Mucosa of gallbladder (tissue), 1 donor: Measurements from ENCODE around the gene FAHD1. TPM values are rescaled to one million over a fixed set of nuclear protein-coding genes. Genes with fewer than 3 reads are reported as not detected.
"Not testable (repeated sequence)": the region's sequence is repeated elsewhere in the genome, so short reads cannot be mapped to it uniquely, and the experiment has no call there.

ENCODE experiments used
- DNase-seq: peaks from one replicate; pipeline ENCODE4 v3.0.0-alpha.2; 2020; ENCODE audit warnings: low spot score
- total RNA-seq: library from RNA; stranded (reverse); gene quantifications from one replicate; pipeline ENCODE4 v1.2.1, GENCODE V29; 2021
- donor health status: DM: no; HTN: no; CAD: no.

FAHD1 gene
- total RNA-seq, 1 donor from 2014 or later = 49.6 TPM

DNA sequence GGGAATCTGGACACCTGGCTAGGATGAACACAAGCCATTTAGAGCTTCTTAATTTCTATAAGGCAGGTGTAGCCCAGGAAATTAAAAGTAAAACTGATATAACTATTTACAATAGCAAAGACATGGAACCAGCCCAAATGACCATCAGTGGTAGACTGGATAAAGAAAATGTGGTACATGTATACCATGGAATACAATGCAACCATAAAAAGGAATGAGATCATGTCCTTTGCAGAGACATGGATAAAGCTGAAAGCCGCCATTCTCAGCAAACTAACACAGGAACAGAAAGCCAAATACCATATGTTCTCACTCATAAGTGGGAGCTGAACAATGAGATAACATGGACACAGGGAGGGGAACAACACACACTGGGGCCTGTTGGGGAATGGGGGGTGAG, 19.4 kb downstream of the FAHD1 start:
- DNase-seq = no peak

DNA sequence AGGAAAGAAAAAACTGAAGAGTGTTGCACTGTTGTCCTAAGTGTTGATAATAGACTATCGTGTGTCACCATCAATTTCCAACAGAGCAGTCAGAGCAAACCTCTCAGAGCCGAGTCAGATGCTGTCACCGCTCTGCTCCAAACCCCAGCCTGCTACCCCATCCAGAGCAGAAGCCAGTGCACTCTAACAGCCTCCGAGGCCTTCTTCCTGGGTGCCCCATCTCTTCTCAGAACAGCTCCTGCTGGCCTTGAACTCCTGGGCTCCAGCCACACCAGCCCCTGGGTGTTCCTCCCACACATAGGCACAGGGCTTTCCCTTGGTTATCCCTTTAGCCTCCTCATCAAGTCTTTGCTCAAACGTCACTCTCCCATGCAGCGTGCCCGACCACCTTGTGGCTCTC, 24.0 kb downstream of the FAHD1 start:
- DNase-seq = no peak

DNA sequence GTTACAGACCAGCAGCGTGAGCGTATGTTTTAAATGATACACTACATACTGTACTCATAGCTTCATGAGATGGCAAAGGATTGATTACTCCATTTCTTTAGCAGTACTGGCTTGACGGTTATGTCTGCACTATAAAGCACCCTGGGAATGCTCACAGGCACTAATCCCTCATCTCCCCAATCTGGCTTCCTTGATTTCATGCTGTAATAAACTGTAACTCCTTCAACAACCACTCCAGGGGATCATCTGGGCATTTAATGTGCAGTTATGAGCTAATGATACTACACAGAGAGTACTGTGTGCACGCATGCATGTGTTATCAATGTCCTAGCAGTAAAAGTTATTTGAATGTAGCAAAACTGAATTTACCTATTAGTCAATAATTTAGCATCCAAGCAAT, 24.8 kb downstream of the FAHD1 start:
- DNase-seq = no peak

DNA sequence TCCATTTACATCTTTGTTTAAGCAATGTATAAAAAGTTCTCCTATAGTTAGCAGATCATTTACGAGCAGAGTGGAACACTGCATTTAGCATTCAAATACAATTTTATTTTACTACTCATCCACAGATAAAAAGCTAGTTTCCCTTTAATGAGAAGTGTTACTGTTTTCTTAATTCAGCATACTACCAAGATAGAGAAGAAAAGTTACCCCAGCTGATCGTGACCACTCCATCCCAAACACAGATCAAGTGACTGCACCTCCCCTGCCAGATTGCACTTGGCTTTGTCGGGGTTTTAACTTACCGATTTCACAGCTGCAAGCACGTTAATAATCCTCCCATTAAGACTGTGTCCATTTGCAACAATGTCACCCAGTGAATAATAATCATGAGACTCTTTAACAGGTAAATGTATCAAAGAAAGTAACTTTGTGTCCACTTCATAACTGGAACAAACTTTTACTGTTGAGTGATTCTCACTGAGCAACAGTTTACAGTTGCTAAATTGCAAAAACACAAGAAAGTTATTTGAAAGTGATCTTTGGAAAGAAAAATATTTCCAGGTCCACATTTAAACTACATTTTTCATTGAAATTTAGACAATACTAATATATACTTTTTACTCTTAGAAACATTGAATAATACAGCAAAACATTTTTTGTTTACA, 30.6 kb downstream of the FAHD1 start:
- no peak for DNase-seq

DNA sequence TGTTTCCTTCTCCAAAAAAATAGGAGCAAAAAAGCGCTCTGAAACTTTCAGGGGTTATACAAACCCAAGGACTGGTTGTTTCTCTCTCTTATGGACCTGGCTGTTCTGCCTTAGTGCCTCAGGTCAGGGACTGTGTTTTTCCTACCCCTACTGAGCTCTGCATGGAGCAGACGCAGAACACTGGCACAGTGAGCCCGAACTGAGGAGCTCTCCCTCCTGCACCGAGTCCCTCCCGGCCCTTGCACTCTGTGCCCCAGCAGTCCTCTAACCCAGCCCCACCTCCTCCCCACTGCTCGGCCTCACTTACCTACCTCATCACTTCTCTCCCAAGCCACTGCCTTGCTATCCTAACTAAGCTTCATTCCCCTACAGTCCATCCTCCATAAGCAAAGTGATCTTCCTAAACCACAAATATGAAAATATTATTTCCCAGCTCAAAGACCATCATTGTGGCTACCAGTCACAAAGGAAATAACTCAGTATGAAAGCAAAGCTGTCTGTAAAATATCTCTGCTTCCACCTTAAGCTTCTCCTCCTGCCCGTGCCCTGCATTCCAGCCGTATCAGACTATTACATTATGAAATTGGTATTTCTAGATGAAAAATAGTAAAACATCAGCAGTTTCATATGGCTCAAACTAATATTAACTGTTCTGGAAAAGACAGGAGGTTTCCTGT, 31.3 kb downstream of the FAHD1 start:
- DNase-seq = no peak

DNA sequence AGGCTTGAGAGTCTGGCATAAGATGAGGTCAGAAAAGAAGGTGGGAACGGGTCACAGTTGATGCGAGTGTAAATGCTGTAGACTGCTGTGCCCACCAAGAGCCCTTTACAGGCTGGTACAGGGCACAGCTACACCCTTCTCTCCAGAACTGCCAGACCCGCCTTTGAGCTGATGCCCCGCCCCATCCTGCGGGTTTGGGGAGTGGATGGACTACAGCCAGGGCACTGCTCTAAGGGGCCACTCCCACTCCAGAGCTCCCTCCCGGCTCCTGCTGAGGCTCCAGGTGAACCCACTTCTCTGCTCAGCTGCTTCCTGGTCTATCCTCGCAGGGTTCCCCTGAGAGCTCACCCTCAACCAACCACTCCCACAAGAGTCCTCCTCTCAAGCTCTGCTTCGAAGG, 32.6 kb downstream of the FAHD1 start:
- no peak for DNase-seq

DNA sequence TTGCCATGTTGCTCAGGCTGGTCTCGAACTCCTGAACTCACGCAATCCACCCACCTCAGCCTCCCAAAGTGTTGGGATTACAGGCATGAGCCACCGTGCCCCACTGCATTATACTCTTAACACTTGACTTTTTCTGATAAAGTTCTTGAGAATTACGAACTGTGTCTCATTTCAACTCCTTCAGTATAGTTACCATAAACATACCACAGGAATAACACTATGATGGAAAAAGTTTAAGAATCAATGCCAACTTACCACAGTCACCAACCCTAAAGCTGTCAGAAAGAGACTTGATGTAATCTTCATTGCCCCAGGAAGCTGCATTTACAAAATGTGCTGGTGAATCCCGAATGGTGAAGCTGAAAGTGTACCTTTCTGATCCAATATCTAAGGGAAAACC, 34.7 kb downstream of the FAHD1 start:
- no peak for DNase-seq

DNA sequence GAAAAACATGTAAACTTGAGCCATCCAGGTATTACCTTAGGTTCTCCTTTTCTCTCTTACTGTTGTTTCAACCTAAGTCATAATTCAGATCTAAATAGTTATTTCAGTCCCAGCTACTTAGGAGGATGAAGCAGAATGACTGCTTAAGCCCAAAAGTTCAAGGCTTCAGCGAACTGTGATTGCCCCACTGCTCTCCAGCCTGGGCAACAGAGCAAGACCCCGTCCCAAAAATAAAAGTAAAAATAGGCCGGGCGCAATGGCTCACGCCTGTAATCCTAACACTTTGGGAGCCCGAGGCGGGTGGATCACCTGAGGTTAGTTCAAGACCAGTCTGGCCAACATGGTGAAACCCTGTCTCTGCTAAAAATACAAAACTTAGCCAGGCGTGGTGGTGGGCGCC, 35.4 kb downstream of the FAHD1 start:
- no peak for DNase-seq

DNA sequence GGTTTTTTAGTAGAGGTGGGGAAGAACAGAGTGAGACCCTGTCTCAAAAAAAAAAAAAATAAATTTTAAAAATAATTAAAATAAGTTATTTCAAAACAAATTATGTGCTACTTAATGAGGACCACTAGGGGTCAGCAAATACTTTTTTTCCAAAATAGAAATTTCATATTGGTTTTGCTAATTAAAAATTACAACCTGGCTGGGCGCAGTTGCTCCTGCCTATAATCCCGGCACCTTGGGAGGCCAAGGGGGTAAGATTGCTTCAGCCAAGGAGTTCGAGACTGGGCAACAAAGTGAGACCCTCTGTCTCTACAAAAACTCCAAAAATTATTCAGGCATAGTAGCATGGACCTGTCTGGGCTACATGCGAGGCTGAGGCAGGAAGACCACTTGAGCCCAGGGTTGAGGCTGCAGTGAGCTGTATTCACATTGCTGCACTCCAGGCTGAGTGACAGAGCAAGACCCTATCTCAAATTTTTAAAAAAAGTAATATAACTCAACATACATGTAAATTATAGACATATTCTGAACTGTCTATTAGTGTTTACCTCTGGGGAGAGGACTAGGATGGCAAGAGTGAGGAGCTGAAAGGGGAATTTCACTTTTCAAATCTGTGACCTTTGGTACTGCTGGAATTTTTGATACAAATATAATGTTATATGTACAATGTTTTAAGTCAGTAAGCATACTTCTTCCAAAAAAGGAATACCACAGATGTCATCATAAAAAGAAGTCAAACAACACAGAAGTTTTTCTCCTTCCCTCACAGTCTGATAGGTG, 36.9 kb downstream of the FAHD1 start:
- DNase-seq = no peak

DNA sequence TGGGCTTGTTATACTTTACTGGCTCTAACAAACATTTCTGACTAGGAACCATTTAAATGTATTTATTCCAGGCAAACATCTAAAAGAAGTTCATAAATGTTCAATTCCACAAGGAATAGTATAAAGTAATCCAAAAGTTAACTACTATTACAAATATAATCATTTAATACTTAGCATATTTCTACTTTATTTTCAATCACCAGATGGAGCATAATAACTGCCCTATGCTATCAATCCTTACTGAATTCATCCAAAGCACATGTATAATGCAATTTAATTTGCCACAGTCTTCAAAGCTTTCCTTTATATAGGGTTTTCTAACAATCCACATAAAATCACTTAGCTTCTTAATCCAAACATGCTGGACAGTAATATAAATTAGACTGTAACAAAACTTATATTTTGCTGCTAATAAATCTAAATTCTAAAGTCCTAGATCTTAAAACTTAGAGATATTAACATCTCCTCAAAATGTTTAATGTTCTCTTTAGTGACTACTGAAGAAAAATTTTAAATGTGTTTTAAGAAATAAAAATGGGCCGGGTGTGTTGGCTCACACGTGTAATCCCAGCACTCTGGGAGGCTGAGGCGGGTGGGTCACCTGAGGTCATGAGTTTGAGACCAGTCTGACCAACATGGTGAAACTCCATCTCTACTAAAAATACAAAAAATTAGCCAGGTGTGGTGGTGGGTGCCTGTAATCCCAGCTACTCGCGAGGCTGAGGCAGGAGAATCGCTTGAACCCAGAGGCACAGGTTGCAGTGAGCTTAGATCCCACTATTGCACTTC, 39.1 kb downstream of the FAHD1 start:
- no peak for DNase-seq

DNA sequence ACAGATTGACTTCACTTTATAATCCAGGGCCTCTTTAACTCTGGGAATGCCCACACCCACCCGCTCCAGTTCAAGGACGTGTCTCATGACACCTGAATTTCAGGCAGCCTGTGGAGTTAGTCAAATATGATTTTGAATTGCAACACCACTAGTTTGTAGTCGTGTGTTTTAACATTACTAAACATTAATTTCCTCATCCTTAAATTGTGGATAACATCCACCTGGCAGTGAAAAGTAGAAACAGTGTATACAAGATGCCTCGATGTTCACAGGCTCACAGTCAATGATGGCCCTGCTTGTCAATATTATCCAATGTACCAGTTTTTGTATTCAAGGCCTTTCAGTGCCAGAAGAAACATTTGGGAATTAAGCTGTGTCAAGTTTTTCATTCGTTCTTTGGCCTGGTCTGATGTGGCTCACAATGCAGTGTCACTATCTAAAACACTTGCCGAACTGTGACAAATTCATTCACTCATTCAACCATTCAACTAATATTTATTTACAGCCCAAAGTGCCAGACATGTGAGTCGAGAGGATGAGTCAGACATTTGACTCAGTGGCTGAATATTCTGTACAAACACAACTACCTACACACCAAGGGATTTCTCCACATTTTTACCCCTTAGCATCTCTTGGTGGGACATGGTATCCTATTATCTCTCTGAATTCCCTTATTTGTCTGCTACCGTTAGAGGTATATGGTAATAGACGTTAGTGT, 43.5 kb downstream of the FAHD1 start:
- no peak for DNase-seq

DNA sequence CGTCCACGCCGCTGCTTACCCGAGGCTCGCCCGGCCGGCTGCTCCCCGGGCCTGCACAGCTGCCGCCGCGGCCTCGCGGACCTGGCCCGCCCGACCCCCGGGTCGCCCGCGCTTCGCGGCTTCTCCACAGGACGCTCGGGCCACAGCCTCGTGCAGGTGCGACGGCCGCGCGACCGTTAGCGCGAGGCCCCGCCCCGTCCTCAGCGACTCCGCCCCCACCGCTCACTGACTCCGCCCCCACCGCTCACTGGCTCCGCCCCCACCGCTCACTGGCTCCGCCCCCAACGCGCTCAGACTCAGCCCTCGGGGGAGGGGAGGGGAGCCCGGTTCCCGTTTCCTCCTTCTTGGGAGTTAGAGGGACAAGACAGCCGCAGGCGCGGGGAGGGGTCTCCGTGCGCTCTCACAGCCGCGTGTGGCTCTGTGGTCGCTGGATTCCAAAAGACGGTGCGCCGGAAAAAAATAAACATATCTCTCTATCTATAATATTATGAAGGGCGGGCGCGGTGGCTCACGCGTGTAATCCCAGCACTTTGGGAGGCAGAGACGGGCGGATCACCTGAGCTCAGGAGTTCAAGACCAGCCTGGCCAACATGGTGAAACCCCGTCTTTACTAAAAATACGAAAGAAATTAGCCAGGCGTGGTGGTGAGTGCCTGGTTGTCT, 45.1 kb downstream of the FAHD1 start, which contains the start of gene MEIOB:
MEIOB (minus strand) TSS at position 191 of the 662 bp plus-strand sequence. CDS start 3,989 bp downstream, outside the sequence.
- no peak for DNase-seq

DNA sequence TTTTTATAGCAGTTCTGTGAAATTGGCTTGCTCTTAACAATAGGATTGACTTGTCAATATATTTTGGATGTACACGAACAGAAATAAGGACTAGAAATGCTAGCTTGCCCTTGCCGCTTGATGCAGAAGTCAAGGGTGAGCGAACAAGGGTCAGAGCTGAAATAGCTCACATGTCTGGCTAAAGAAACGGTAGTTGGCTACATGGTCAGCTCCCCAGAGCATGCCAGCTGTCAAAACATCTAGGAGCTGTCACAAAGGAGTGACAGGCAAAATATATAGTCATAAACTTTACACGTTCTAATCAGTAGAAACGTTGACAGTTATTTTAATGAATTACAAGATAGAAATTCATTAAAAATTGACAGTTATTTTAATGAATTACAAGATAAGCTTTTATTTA, 47.8 kb downstream of the FAHD1 start:
- no peak for DNase-seq

DNA sequence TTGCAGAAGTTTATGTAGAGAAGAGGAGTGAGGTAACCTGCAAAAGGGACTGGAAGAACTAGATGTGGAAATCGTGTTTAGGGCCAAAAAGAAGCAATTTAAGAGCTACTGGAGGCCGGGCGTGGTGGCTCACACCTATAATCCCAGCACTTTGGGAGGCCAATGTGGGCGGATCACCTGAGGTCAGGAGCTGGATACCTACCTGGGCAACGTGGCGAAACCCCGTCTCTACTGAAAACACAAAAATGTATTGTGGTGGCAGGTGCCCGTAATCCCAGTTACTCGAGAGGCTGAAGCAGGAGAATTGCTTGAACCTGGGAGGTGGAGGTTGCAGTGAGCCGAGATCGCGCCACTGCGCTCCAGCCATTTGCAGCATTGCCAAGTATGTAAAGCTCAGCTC, 49.1 kb downstream of the FAHD1 start:
- not testable (repeated sequence) for DNase-seq

DNA sequence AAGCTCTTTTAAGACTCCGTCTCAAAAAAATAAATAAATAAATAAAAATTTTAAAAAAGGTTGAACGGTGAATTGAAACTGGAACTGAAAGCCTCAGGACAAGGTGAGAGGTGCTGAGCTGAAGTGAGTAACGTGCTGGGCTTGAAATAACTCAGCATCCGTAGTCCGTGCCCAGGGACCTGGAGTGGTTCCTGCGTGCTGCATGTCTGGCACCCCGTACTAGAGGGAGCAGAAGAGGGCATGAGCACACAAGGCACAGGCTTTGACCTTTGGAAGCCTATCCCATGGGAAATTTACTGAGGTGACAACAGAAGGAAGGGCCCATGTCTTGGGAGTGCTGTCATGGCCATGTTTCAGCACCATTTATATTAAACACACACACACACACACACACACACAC, 49.5 kb downstream of the FAHD1 start:
- DNase-seq = no peak

DNA sequence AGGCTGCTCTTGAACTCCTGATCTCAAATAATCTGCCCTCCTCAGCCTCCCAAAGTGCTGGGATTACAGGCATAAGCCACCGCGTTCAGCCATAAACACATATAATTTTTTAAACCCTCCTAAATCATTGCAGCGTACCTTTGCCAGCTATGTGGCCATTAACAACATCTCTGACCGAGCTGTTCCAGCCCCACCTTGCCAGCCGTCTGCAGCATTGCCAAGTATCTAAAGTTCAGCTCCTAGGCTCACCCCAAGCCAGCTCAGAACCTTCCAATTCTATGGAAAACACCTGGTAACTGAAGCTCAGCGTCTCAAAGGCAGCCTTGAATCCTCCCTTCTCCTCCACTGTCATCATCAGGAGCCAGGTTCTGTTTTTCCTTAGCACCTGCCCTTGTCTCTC, 50.1 kb downstream of the FAHD1 start:
- DNase-seq = no peak

DNA sequence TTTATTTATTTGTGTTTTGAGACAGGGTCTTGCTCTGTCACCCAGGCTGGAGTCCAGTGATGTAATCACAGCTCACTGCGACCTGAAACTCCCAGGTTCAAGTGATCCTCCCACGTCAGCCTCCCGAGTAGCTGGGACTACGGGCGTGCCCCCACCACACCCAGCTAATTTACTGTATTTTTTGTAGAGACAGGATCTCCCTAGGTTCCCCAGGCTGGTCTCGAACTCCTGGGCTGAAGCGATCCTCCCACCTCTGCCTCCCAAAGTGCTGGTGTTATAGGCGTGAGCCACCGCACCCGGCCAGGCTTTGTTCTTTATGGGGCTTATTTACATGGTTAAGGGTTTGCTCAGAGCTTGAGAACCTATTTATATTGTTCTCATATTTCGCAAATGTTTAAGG, 50.8 kb downstream of the FAHD1 start:
- DNase-seq = no peak

DNA sequence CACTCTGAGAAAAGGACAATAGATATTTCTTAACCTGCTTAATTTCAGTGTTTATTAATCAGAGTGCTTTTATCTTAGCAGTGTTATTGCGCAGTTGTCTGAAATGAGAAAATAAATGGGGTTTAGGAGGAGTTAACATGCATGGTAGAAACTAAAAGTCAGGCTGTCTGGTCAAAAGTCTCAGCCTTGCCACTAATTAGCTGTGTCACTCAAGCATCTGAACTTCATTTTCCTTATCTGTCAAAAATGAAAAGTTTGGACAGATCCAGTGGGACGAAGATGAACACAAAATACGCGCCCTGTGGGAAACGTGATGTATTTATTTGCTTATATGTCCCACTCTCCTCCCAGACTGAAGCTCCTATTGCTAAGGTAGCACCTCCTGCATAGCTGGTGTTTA, 51.2 kb downstream of the FAHD1 start:
- DNase-seq = no peak
